Adipocyte (in vitro differentiated cells): Measurements from ENCODE around the gene SLC25A19.

Experiments used
- DNase-seq: peaks from one replicate; pipeline ENCODE4 v3.0.0-alpha.2; 2015; ENCODE audit warnings: low read depth
- H3K27me3 ChIP-seq: replicated peaks from 2 replicates; pipeline ENCODE4 v1.7.0; 2013; ENCODE audit warnings: mild to moderate bottlenecking, low read length, moderate library complexity; ENCODE audit not compliant: control insufficient read depth, insufficient read depth
- H3K36me3 ChIP-seq: 2 replicates; pipeline ENCODE4 v1.7.0; 2013; ENCODE audit warnings: low read length, mild to moderate bottlenecking, moderate library complexity; ENCODE audit not compliant: control insufficient read depth, insufficient read depth, severe bottlenecking
- H3K4me1 ChIP-seq: 2 replicates; pipeline ENCODE4 v1.7.0; 2013; ENCODE audit warnings: mild to moderate bottlenecking, low read length, moderate library complexity; ENCODE audit not compliant: control insufficient read depth, insufficient read depth
- H3K4me3 ChIP-seq: 2 replicates; pipeline ENCODE4 v1.7.0; 2013; ENCODE audit warnings: mild to moderate bottlenecking, low read length, moderate library complexity
- H3K9ac ChIP-seq: 2 replicates; pipeline ENCODE4 v1.7.0; 2013; ENCODE audit warnings: mild to moderate bottlenecking, low read length, moderate library complexity
- H3K9me3 ChIP-seq: 2 replicates; pipeline ENCODE4 v1.7.0; 2013; ENCODE audit warnings: mild to moderate bottlenecking, low read length, moderate library complexity; ENCODE audit not compliant: control insufficient read depth

The SLC25A19 gene

DNA sequence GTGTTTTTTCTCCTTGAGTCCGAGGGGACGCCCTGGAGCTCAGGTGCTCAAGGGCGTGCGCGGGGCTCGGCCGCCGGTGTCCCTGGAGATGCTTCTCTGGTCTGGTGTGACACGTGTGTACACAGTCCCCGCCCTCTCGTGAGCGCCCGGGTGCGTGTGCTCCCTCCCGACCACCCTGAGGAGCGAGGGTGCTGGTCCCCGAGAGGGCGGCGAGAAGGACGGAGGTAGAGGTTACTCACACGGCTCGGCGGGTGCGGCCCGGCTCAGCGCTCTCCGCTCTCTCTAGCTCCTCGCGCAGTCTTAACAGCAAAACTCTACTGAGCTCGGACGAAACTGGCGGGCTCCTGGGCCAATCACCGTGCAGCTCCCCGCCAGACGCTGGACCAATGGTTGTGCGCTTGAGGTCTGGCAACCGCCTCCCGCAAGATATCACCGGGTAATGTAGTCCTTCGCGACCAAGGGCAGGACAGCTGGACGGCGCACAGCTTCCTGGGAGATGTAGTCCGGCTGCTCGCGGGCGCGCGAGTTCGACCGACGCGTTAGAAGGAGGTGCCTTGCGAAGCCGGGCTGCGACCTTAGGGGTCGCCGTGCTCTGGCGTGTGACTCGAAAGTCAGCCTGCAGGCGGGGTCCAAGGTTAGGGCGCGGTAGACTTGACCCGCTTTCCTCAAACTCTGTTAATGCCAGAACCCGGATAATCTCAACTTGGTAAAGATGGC lies at the start of gene SLC25A19:
TSS of gene SLC25A19 (minus strand) at position 319 of the 717 bp plus-strand sequence. CDS start 2,669 bp downstream, outside the sequence.
- Histone ChIP-seq H3K4me1 (no peaks in the 10 kb centered on the region), H3K4me3 (peak within 1 kb of the TSS; percentile 95), H3K27me3 (no peaks in the 10 kb centered on the region), H3K9ac (peak within 1 kb of the TSS; percentile 94), H3K36me3 (peaks cover 7% of the 10 kb centered on the region), H3K9me3 (no peaks in the 10 kb centered on the region)
- peak; percentile 99 for DNase-seq

DNA sequence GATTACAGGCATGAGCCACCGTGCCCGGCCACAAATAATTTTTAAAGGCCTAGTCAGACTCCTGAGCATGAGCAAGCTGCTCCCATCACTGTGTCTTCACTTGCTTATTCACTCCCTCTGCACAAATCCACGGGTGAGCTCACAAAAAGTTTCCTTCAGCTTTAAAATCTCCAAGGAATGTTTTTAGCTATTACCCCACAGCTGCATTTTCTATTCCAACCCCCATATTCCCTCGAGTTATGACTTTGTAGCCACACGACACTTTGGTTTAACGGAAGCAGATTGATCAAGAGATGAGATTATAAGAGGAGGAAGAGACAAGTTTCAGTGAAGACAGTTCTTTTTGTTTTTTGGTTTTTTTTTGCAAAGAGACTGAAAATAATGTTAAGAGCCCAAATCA lies 49.1 kb upstream of the SLC25A19 start:
- no peaks in the 10 kb centered on the region for H3K36me3 ChIP-seq
- H3K9me3 ChIP-seq, result no peaks in the 10 kb centered on the region
- peaks cover 29% of the 10 kb centered on the region for H3K4me1 ChIP-seq
- H3K4me3 ChIP-seq, result no peak overlapping the region
- peak; percentile 20 for DNase-seq
- no peaks in the 10 kb centered on the region for H3K27me3 ChIP-seq
- H3K9ac ChIP-seq, result peak overlapping the region; percentile 54

DNA sequence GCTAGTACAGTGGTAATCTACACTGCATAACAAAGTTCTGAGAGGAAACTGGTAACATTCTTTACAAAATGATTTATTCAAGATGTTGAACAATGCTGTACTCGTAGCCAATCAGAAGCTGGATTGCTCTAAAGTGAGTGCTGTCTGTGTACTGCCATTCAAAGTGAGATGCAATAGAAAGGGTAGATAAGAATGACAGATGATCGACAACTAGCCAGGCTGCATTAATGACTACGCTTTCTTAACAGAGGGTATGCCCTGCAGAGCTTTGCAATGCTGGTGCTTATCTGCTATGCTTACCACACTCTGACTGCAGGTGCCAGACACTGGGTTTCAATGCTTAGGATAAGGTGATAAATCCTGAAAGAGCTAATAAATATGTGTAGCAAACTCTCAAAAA lies 46.1 kb upstream of the SLC25A19 start:
- H3K9ac ChIP-seq, result no peak overlapping the region
- H3K27me3 ChIP-seq, result no peaks in the 10 kb centered on the region
- no peak overlapping the region for H3K4me3 ChIP-seq
- no peaks in the 10 kb centered on the region for H3K9me3 ChIP-seq
- H3K4me1 ChIP-seq, result peaks cover 16% of the 10 kb centered on the region
- H3K36me3 ChIP-seq, result peaks cover 14% of the 10 kb centered on the region
- no peak for DNase-seq

DNA sequence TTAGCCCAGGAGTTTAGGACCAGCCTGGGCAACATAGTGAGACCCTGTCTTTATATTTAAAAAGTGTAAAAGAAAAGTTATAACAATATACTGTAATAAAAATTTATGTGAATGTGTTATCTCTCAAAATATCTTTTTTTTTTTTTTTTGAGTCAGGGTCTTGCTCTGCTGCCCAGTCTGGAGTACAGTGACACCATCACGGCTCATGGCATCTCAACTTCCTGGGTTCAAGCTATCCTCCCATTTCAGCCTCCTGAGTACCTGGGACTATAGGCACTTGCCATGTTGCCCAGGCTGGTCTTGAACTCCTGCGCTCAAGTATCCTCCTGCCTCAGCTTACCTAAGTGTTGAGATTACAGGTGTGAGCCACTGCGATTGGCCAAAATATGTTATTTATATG lies 45.5 kb upstream of the SLC25A19 start:
- Histone ChIP-seq H3K4me3 (no peak overlapping the region), H3K36me3 (peaks cover 14% of the 10 kb centered on the region), H3K27me3 (no peaks in the 10 kb centered on the region), H3K9ac (no peak overlapping the region), H3K4me1 (peaks cover 10% of the 10 kb centered on the region), H3K9me3 (no peaks in the 10 kb centered on the region)
- DNase-seq, result no peak

DNA sequence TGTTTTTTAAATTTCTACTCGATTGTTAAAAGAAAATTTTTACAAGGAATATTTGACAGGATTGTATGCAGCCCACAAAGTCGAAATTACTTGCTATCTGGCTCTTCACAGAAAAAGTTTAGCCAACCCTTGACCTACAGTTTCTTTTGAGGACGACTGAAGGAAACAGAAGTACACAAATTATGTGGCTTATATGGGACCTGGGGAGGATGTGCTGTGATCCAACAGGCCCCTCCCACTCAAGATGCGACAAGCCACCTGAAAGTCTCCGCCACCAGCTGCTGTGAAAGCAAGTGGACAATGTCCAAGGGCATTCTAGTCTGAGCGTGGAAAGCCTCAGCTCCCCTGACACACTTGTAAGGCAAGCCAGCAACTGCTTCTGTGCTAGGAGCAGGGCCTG lies 42.4 kb upstream of the SLC25A19 start:
- Histone ChIP-seq H3K9me3 (no peaks in the 10 kb centered on the region), H3K4me3 (no peak overlapping the region), H3K27me3 (no peaks in the 10 kb centered on the region), H3K36me3 (peaks cover 22% of the 10 kb centered on the region), H3K4me1 (peaks cover under 1% of the 10 kb centered on the region), H3K9ac (no peak overlapping the region)
- DNase-seq, result no peak

DNA sequence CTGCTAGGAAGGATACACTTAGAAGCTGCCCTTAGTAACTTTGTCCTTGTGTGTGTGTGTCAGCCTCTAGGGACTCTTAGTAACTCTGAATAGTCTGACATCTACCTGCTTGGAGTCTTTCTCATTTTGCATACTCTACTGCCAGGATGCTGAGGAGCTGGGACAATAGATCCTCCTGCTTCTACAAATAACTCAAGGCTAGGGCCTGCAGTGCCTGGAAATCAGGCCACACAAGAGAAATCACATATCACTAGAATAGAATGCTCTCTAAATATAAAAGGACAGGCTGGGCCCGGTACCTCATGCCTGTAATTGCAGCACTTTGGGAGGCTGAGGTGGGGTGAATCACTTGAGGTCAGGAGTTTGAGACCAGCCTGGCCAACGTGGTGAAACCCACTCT lies 38.5 kb upstream of the SLC25A19 start:
- Histone ChIP-seq H3K27me3 (no peaks in the 10 kb centered on the region), H3K9me3 (no peaks in the 10 kb centered on the region), H3K36me3 (peaks cover 38% of the 10 kb centered on the region), H3K4me3 (no peak overlapping the region), H3K9ac (no peak overlapping the region), H3K4me1 (peaks cover 13% of the 10 kb centered on the region)
- no peak for DNase-seq

DNA sequence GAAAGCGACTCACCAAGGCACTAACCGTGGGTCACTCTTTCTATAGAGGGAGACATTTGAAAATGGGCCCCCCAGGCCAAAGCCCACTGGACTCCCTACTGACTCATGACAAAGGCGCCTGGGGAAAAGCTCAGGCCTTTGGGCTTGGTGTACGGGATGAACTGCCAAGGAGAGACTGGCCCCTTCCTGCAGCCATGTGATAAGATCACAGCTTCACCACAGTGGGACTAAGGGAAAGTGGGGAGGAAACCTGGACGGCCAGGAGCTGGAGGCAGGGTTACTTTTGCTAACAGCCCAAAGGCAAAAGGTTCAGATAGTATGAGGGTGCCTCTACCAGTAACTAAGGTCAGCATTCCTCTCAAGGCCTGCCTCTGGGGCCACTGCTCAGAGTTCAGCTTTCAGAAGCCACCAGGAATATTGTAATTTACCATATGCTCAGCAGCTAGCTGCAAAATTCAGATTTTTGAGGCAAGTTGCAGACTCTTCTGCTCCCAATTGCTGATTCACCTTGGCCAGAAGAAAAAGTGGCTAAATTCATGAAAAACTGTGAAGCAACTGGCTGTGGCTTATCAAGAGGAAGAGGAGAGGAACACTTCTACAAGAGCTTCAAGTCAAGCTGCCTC lies 37.1 kb upstream of the SLC25A19 start:
- Histone ChIP-seq H3K36me3 (peaks cover 39% of the 10 kb centered on the region), H3K27me3 (no peaks in the 10 kb centered on the region), H3K4me3 (no peak overlapping the region), H3K4me1 (peaks cover 13% of the 10 kb centered on the region), H3K9me3 (no peaks in the 10 kb centered on the region), H3K9ac (peak overlapping the region; percentile 7)
- DNase-seq, result peak; percentile 37

DNA sequence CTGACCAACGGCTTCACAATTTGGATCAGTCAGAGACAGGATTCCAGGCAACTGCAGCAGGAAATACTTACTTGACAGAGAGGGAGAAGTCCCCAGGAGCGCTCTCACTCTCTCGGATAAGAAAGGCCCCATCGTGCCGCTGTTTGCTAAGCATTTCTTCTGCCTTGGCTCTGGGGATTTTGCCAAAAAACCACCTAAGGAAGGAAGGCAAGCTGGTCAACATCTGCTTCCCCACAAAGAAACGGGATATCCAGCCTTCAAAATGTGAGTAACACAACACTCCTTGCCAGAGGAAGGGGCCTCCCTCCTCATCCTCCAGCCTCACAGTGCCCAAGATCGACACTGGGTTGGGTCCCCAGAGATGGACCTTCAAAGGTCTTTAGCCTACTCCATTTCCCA lies 36.6 kb upstream of the SLC25A19 start:
- Histone ChIP-seq H3K27me3 (no peaks in the 10 kb centered on the region), H3K9me3 (no peaks in the 10 kb centered on the region), H3K4me1 (peaks cover 13% of the 10 kb centered on the region), H3K4me3 (no peak overlapping the region), H3K9ac (no peak overlapping the region), H3K36me3 (peaks cover 43% of the 10 kb centered on the region)
- DNase-seq, result no peak

DNA sequence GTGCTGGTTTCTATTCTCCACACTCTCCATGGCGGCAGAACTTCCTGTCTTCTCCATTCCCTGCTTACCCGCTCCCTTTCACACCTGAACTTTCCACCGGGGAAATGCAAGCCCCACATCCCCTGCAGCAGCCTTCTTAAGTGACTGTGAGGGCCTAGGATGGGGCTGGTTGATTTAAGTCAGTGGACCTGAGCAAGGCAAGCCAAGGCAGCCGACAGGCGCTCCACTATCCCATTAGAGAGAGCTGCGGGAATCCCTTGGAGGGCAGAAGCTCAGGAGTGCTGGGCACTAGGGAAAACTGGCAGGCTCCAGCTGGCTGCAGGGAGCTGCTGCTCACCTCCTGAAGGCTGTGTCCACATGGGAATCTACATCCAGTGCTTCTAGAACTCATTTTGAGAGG lies 36.1 kb upstream of the SLC25A19 start:
- Histone ChIP-seq H3K36me3 (peaks cover 46% of the 10 kb centered on the region), H3K27me3 (no peaks in the 10 kb centered on the region), H3K9ac (no peak overlapping the region), H3K4me3 (no peak overlapping the region), H3K9me3 (no peaks in the 10 kb centered on the region), H3K4me1 (peaks cover 13% of the 10 kb centered on the region)
- no peak for DNase-seq

DNA sequence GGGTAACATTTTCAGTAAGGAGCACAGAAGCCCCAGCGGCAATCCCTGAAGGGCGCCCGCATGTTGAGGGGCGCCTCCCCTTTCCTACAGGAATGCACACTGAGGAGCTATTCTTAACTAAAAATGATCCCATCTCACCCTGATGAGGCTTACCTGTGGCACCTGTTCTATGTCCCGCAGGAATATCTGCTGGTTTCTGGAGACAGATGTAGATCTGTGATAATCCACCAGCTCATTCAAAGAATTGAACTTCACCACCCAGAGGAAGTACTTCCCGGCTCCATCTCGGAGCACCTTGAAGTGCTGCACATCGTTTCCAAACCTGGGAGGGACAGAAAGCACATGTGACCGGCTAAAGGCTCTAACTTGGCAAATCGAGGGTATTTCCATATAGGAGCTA lies 32.3 kb upstream of the SLC25A19 start:
- Histone ChIP-seq H3K9ac (no peak overlapping the region), H3K4me3 (no peak overlapping the region), H3K27me3 (no peaks in the 10 kb centered on the region), H3K9me3 (no peaks in the 10 kb centered on the region), H3K36me3 (peaks cover 64% of the 10 kb centered on the region), H3K4me1 (peaks cover 11% of the 10 kb centered on the region)
- no peak for DNase-seq

DNA sequence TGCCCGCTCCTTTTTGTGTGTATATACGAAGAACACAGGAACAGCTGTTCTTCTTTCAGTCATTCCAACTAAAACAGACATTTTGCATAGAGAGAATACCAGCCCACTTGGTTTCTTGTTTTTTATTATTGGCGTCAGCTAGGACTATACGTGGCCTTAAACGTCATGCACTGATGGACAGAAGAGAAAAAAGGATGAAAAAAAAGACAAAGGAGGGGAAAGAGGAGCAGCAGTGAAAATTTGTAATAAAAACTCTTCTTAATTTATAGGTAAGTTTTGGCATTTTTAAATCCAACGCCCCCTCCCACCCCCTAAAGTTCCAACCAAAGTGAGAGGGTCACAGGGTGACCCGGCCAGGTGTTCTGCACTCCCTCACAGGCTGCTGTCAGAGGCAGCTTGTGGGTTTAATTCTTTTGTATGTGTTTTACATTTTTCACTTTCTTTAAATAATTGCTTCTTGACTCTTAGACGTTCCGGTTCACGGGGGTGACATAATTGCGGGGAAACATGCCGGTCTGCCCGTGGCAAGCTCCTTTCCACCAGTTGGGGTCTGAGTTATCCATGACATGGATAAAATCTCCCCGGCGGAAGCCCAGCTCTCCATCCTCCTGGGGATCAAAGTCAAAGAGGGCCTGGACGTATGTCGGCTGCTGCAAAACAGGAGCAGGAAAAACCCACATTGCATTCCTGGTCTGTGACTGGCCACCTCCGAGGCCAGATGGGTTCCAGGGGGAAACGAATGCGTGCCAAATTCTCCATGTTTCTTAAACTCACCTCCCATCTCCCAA lies 30.9 kb upstream of the SLC25A19 start:
- H3K36me3 ChIP-seq, result peaks cover 57% of the 10 kb centered on the region
- no peak overlapping the region for H3K9ac ChIP-seq
- H3K4me3 ChIP-seq, result no peak overlapping the region
- no peaks in the 10 kb centered on the region for H3K9me3 ChIP-seq
- no peaks in the 10 kb centered on the region for H3K27me3 ChIP-seq
- no peak for DNase-seq
- peaks cover 13% of the 10 kb centered on the region for H3K4me1 ChIP-seq
